Measurements from ENCODE around the gene GAREM1.
"Not testable (repeated sequence)": the region's sequence is repeated elsewhere in the genome, so short reads cannot be mapped to it uniquely, and the experiment has no call there.

Gene GAREM1

DNA sequence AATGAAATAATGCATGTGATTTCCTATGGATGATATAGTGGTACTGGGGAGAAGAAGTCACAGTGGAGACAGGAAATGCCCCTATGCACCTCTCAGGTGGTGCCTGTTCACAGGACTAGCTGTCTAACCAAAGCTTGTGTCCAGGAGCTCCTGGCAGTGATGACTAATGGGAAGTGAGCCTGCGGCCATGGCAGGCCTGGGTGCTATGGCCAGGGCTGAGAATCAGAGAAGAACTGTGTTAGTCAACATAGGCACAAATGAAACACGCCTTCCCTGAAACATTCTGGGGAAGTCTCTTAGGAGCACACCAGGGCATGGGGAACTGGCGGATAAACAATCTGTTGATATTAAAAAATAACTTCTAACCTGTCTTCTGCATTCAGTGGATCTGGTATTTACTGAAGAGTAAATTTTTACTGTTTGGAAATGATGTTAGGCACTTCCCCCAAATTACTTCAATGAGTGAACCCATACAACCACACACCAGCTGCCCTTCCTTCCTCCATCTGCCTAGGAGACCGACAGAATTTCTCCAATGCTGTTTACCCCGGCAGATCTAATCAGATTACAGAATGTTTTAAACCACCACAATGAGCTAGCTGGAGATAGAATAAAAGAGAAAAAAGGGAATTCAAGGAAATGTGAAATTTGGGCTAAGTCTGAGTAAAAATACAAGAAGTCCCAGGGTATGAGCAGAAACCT, 213.4 kb downstream of the GAREM1 start:
- DNase-seq (ENCODE audit: low spot score): no peak

DNA sequence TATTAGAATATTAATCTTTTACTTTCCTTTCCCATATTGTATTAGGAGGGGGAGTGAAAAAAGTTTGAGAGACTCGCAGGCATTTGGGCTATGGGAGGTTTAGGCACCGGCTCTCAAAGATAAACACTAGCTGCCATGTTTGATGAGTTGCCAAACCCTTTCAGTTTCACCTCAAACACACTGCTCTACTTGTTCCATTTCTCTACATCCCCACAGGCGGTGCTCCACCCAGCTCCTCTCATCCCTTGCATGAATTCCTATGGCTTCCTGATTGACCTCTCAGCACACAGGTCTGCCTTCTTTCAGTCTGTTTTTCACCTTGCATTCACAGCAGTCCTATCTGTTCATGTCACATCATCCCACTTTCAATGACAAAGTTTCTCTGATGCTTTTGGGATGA, 215.1 kb downstream of the GAREM1 start:
- no peak for DNase-seq (ENCODE audit: low spot score)

DNA sequence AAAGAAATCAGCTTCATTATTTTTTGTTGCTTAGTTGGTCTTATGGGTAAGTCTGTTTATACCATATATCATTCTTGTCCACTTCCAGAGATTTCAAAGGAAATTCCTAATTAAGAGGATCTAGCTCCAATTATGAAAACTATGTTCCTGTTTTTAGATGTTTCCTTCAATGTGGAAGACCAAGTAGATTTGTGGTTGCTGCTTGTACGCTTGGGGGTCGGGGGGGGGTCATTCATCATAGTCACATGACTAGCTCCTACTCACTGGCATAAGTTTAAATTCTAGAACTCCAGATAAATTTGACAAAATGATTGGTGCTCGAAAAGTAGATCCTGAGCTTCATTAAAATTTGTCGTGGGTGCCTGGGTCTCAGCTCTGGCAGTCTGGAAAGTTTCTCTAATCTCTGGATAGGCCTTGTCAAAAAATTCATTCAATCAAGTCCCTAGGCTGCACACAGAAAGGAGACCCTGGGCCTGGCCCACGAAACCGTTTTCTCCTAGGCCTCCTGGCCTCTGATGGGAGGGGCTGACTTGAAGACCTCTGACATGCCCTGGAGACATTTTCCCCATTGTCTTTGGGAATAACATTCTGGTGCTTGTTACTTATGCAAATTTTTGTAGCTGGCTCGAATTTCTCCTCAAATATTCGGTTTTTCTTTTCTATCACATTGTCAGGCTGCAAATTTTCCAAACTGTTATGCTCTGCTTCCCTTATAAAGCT, 218.4 kb downstream of the GAREM1 start:
- no peak for DNase-seq (ENCODE audit: low spot score)

DNA sequence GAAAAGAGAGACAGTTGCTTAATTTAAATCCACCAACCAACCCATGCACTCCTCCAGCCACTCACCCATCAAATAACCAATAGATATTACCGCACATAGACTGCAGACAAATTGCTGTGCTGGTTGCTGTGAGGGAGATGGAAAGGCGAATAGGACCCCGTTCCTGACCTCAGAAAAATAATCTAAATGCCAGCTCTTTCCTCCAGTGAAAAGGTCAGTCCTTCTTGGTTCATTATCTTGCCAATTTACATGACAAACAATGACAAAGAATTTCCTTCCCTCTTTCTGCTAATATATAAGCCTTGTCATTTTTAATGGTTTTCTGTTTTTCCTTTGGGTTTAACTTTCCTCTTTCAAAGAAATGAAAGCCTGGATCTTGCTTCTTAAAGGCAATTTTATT, 219.2 kb downstream of the GAREM1 start:
- no peak for DNase-seq (ENCODE audit: low spot score)

DNA sequence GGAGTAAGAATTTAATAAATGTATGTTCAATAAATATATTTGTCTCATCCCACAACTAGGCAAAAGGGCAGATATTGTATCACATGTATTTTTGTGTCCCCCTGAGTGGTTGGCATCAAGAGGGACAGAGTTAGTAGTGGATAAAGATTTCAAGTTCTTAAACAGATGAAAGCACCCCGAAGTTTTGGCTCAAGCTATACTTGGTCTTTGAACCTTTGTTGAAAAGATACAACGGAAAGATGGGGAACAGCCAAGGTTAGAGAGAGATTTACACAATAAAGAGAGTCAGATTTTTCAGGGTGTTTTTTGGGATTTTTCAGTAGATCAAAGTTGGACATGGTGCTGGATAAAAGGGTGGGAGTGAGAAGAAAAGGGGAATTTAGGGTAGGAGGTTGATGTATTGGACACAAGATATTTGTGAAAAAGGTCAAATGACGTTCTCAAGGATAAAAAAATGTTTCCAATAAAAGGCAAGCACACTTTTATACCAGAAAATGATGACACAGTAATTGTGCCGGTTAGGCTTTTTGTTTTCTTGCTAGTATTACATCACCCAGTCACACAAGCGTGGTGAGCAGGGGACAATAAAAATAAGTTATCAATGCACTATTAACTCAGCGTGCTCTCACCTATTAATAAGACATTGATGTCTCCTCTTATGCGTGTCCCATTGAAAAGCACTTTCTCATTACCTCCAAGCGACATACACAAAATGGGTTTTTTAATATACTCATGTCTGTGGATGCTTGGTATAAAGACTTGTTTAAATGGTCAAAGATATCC, 221.3 kb downstream of the GAREM1 start:
- no peak for DNase-seq (ENCODE audit: low spot score)

DNA sequence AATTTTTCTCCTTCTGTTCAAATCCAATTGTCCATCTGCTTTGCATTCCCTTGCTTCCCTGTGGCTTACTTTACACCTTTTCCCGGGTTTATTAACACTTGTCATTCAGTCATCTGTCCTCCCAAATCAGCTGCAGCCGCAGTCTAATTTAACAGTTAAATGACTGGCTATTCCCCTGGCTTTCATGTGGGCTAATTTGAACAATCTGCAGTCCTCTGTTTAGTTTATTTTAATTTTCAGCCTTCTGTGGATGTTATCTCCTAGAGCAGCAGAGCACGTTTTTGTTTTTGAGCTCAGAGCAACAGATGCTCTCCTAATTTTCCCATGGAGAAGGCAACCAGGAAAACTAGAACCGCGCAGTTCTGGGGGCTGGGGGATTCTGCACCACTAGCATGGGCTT, 225.8 kb downstream of the GAREM1 start:
- DNase-seq (ENCODE audit: low spot score): no peak

DNA sequence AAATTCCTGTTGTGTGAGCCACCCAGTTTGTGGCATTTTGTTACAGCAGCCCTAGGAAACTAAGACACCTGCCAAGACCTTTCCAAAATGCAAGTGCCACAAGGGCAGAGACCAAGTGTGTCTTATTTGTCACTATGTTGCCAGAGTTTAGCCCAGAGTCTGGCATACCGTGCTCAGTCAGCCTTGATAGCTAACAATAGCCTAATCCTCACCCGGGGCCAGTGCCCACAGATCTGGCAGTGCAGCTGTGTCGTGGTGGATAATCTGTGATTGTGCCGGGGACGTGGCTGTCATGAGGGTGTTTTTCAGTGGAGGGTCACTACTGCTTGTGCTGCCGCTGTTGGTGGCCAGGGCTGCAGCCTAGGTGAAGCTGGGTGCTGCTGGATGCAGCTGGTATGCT, 227.3 kb downstream of the GAREM1 start:
- no peak for DNase-seq (ENCODE audit: low spot score)

DNA sequence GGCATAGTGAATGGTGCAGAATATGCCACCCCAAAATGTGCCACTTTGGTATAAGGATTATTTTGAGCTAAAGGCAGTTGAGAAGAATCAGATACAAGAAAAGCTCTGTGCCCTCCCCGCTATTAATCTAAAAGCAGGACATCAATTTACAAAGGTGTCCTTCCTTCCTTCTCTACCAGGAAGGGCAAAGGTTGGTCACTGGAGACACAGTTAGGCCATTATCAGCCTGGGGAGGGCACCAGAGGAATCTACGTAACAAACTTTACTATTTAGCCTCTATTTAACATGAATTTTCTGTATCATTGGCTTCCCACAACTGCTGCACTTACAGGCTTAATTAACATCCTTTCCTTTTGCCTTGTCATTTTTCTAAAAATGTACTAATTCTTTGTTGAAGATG, 228.3 kb downstream of the GAREM1 start:
- no peak for DNase-seq (ENCODE audit: low spot score)

DNA sequence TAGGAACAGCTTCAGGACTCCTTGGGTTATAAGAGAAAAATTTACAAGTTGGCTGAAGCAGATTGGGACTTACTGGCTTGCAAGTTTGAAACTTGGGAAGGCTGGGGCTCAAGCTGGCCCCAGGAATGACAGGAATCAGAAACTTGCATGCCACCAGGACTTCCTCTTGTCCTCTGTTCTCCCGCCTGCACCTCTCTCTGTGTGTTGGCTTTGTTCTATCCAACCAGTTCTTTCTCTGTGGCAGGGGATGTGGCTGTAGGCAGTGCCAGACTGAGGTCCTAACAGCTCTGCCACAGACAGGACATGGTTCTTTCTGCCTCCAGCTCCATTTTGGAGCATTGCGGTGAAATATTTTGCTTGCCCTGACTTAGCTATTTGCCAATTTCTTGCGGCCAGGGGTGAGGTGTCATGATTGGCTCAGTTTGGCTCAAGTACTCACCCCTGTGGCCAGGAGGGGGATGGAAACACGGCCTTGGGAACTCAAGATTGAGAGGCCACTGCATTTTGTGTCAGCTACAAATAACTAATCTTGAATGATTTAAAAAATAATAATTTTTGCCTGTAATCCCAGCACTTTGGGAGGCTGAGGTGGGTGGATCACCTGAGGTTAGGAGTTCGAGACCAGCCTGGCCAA, 231.9 kb downstream of the GAREM1 start:
- no peak for DNase-seq (ENCODE audit: low spot score)

DNA sequence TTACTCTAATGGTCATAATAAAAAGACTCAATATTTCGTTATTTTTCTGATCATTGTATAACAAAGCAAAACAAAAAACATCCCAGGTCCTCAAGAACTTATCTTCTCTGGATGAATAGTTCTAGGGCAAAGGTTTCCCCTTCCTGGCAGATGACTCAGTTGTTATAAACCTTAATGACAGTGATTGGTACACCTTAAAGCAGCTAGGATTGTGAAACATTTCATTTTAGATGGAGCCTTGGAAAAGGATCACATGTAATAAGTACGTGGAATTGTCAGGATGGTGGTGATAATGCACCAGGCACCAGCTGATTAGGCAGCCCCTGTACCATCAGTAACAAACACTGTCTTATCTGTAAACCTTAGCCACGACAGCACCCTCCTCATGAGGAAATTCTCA, 233.6 kb downstream of the GAREM1 start:
- DNase-seq (ENCODE audit: low spot score): no peak

DNA sequence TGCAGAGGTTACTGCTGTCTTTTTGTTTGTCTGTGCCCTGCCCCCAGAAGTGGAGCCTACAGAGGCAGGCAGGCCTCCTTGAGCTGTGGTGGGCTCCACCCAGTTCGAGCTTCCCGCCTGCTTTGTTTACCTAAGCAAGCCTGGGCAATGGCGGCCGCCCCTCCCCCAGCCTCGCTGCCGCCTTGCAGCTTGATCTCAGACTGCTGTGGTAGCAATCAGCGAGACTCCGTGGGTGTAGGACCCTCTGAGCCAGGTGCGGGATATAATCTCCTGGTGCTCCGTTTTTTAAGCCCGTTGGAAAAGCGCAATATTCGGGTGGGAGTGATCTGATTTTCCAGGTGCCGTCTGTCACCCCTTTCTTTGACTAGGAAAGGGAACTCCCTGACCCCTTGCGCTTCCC, 237.3 kb downstream of the GAREM1 start:
- not testable (repeated sequence) for DNase-seq (ENCODE audit: low spot score)

DNA sequence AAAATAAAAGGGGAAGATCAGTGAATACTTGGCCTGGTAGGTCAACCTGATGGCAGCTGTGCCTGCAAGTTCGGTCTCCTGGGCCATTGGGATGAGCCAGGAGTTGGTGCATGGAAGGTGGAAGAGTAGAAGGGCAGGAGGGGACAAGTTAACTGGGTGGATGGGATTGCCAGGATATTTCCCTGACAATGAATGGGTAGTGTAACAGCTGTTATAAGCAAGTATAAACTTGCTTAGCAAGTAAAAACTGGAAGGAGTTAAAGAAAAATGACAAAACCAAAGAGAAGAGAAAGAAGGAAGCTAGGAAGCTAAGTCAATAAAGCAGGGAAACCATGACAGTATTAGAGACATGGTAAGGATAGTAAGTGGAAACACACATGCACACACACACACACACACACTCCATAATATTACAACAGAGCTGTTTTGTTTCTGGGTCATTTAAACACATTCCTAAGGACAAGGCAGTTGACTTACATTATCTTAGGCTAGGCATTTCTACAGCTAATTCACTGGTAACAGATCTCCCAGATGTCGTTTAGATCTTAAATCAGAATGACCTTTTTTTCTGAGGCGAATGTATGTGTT, 251.2 kb downstream of the GAREM1 start:
- DNase-seq (ENCODE audit: low spot score): no peak

DNA sequence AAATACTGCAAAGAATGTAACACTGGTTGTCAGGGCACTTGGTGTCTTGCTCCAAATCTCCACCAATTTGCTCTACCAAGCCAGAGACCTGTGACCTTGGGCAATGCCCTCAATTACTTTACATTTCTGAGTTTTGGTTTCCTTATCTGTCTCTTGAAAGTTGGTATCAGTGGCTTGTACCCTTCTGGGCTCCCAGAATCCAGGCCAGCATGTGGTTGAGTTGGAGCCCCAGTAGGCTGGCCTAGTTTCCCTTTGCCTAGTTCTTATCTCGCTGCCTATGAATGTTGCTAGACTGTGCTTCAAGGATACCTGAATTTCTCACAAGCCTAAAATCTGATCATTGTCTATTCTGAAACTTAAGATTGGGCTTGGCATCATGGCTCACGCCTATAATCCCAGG, 254.3 kb downstream of the GAREM1 start:
- no peak for DNase-seq (ENCODE audit: low spot score)

DNA sequence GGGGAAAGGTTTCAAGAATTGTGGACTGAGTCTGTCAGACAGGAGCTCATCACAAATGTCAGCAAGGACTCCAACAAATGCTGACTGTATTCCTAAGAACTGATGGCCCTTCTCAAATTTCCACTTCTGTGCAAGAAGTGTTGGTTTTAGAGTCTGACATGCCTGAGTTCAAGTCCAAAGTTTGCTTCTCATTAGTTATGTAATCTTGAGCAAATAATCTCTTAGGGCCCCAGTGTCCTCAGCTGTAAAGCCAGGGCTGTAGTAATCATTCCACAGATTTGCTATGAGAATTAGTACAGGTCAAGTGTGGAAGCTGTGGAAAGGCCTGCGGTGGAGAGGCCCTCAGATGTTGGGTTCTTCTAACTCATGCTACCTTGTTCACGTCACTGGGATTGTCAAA, 257.0 kb downstream of the GAREM1 start:
- DNase-seq (ENCODE audit: low spot score): no peak

Data from CD4-positive, alpha-beta T cell treated with Interleukin-15 for 4 hours (primary cell).